Ecto neural progenitor cell (in vitro differentiated cells): ENCODE results near the gene HHAT.
A peak's percentile ranks its signal among the peaks of the same experiment; 100 is the strongest.
"Not testable (repeated sequence)": the region's sequence is repeated elsewhere in the genome, so short reads cannot be mapped to it uniquely, and the experiment has no call there.

Experiments
- DNase-seq: peaks from one replicate; pipeline ENCODE4 v3.0.0-alpha.2; 2018; ENCODE audit warnings: low spot score

HHAT gene

GRCh38 chr1:210397252-210397651 lies 68.5 kb downstream of the HHAT start:
- no peak for DNase-seq

- DNase-seq = no peak
Measured at GRCh38 chr1:210397681-210398080, 69.0 kb downstream of the HHAT start.

GRCh38 chr1:210398466-210398865 lies 69.8 kb downstream of the HHAT start:
- no peak for DNase-seq

GRCh38 chr1:210400043-210400840 lies 71.5 kb downstream of the HHAT start:
- peak; percentile 68 for DNase-seq

- DNase-seq = no peak
Measured at GRCh38 chr1:210402560-210402959, 73.9 kb downstream of the HHAT start.

- no peak for DNase-seq
Measured at GRCh38 chr1:210405316-210405715, 76.6 kb downstream of the HHAT start.

- not testable (repeated sequence) for DNase-seq
Measured at GRCh38 chr1:210406341-210406740, 77.6 kb downstream of the HHAT start.

GRCh38 chr1:210407207-210407886 lies 78.6 kb downstream of the HHAT start:
- peak; percentile 83 for DNase-seq

- no peak for DNase-seq
Measured at GRCh38 chr1:210407887-210408252, 79.2 kb downstream of the HHAT start.

- no peak for DNase-seq
Measured at GRCh38 chr1:210412240-210412639, 83.5 kb downstream of the HHAT start.

GRCh38 chr1:210413951-210414350 lies 85.2 kb downstream of the HHAT start:
- DNase-seq = no peak

- DNase-seq = no peak
Measured at GRCh38 chr1:210415846-210416448, 87.2 kb downstream of the HHAT start.

GRCh38 chr1:210416681-210417080 lies 88.0 kb downstream of the HHAT start:
- DNase-seq = no peak

GRCh38 chr1:210417881-210418280 lies 89.2 kb downstream of the HHAT start:
- no peak for DNase-seq

GRCh38 chr1:210418863-210419650 lies 90.4 kb downstream of the HHAT start:
- DNase-seq = no peak

GRCh38 chr1:210426696-210427095 lies 98.0 kb downstream of the HHAT start:
- not testable (repeated sequence) for DNase-seq

GRCh38 chr1:210428696-210429095 lies 100.0 kb downstream of the HHAT start:
- no peak for DNase-seq

GRCh38 chr1:210434223-210434622 lies 105.5 kb downstream of the HHAT start:
- DNase-seq = no peak

GRCh38 chr1:210437111-210437510 lies 108.4 kb downstream of the HHAT start:
- DNase-seq = no peak

- no peak for DNase-seq
Measured at GRCh38 chr1:210437781-210438180, 109.1 kb downstream of the HHAT start.

GRCh38 chr1:210438928-210439841 lies 110.5 kb downstream of the HHAT start:
- no peak for DNase-seq
